Measurements from ENCODE around the gene SORBS1.

DNA sequence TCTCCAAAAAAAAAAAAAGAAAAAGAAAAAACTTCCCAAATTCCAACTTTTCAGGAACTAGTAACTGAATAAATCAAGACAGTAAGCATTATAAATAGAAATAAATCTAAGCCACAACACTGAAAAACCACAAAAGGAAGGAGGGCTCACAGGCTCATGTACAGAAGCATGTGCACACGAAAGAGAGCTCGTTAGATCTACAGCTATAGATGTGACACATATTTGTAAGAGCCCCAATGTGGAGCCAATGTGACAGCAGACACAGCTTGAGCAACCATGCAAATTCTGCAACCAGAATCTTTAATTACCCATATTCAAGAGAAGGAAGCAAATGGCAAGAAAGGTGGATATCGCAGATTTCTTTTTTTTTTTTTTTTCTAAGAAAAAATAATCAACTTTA lies 94.7 kb downstream of the SORBS1 start:
- TF ChIP-seq, protein P1, sequence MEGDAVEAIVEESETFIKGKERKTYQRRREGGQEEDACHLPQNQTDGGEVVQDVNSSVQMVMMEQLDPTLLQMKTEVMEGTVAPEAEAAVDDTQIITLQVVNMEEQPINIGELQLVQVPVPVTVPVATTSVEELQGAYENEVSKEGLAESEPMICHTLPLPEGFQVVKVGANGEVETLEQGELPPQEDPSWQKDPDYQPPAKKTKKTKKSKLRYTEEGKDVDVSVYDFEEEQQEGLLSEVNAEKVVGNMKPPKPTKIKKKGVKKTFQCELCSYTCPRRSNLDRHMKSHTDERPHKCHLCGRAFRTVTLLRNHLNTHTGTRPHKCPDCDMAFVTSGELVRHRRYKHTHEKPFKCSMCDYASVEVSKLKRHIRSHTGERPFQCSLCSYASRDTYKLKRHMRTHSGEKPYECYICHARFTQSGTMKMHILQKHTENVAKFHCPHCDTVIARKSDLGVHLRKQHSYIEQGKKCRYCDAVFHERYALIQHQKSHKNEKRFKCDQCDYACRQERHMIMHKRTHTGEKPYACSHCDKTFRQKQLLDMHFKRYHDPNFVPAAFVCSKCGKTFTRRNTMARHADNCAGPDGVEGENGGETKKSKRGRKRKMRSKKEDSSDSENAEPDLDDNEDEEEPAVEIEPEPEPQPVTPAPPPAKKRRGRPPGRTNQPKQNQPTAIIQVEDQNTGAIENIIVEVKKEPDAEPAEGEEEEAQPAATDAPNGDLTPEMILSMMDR (IDR thresholded peaks at IDR 0.05): no peak
- TF ChIP-seq POLR2AphosphoS5 (IDR thresholded peaks at IDR 0.05; ENCODE audit: insufficient read depth in 1 of 2, low read depth in 1 of 2): no peak
- no peak for TF ChIP-seq POLR2A (IDR thresholded peaks at IDR 0.05)
